ENCODE data around the gene SMURF1.
A peak's percentile ranks its signal among the peaks of the same experiment; 100 is the strongest.

SMURF1 gene

DNA sequence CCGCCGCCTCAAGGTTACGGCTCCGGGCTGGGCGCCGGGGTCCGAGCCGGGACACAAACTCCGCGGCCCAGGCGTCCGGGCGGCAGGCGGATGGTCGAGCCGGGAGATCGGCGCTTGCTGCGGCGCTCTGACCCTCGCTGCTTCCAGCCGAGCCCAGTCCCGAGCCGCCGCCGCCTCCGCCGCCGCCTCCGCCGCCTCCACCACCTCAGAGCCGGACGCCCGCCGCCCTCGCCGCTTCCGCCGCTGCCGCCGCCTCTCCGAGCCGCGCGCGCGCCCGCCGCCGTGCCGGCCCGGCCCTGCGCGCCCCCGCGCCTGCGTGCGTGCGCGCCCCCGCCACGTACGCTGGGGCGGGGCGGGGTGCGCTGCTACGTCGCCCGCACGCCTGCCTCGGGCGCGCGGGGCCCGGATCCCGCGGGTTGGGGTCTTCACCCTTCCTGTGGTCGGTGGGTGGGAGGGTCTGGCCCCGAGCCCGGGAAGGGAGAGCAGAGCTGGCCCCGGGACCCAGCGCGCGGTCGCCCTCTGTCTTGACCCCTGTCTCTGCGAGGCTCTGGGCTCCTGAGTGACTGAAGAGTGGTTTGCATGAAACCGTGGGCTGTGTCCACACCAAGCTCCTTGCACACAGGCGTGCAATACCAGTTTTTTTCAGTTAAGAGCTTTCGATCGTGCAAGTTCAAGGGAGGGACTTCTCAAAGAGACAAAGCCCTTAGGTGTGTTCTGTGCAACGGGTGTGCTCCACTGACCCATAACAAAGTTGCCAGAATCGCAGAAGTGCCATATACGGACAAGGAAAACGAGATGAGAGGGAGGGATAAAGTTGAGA, at the start of gene SMURF1:
SMURF1 (minus strand) TSS at position 256 of the 820 bp plus-strand sequence. CDS start 328 bp downstream, outside the sequence.
- Histone ChIP-seq H3K4me3 (ENCODE audit: low read depth, low read length) (peak within 1 kb of the TSS; percentile 77), H3K27ac (peak within 1 kb of the TSS; percentile 83), H3K27me3 (replicated peaks) (no peaks in the 10 kb centered on the region), H3K36me3 (replicated peaks) (no peaks in the 10 kb centered on the region)
- TF ChIP-seq, protein P1, sequence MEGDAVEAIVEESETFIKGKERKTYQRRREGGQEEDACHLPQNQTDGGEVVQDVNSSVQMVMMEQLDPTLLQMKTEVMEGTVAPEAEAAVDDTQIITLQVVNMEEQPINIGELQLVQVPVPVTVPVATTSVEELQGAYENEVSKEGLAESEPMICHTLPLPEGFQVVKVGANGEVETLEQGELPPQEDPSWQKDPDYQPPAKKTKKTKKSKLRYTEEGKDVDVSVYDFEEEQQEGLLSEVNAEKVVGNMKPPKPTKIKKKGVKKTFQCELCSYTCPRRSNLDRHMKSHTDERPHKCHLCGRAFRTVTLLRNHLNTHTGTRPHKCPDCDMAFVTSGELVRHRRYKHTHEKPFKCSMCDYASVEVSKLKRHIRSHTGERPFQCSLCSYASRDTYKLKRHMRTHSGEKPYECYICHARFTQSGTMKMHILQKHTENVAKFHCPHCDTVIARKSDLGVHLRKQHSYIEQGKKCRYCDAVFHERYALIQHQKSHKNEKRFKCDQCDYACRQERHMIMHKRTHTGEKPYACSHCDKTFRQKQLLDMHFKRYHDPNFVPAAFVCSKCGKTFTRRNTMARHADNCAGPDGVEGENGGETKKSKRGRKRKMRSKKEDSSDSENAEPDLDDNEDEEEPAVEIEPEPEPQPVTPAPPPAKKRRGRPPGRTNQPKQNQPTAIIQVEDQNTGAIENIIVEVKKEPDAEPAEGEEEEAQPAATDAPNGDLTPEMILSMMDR (IDR thresholded peaks at IDR 0.05; ENCODE audit: low read depth, low read length, missing control alignments), result no peak
- in situ Hi-C loops (cut with HindIII; ENCODE audit: low pct_ligation_motif_present, low sequenced_read_pairs), result no loop called here
- DNase-seq, result no peak

DNA sequence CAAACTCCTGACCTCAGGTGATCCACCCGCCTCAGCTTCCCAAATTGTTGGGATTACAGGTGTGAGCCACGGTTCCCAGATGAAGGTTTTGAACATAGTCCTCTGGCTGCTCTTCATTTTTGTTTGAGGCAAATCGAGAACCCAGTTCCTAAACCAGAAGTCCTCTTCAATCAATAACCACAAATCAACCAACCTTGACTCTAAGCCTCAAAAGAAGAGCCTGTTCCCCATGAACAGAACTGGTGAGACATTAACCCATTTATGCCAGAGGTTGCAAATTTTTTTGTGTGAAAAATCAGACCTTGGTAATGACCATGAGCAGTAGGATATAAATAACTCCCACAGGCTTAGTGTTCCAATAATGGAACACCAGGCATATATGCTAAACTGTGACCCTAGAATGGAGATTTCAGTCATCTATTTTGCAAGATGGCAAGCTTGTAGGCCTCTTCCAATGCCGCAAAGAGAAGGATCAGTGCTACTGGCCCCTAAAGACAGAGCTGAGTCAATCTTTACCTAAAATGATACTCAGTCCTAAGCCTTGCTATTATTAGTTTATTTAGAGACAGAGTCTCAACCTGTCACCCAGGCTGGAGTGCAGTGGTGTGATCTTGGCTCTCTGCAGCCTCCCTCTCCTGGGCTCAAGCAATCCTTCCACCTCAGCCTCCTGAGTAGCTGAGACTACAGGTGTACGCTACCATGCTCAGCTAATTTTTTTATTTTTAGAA, 48.1 kb upstream of the SMURF1 start:
- Histone ChIP-seq H3K36me3 (replicated peaks) (no peaks in the 10 kb centered on the region), H3K27ac (no peak overlapping the region), H3K4me3 (ENCODE audit: low read depth, low read length) (no peak overlapping the region), H3K27me3 (replicated peaks) (no peaks in the 10 kb centered on the region)
- TF ChIP-seq, protein P1 (IDR thresholded peaks at IDR 0.05; ENCODE audit: low read depth, low read length, missing control alignments), result no peak
- no peak for DNase-seq
- in situ Hi-C loops (cut with HindIII; ENCODE audit: low pct_ligation_motif_present, low sequenced_read_pairs), result no loop called here

DNA sequence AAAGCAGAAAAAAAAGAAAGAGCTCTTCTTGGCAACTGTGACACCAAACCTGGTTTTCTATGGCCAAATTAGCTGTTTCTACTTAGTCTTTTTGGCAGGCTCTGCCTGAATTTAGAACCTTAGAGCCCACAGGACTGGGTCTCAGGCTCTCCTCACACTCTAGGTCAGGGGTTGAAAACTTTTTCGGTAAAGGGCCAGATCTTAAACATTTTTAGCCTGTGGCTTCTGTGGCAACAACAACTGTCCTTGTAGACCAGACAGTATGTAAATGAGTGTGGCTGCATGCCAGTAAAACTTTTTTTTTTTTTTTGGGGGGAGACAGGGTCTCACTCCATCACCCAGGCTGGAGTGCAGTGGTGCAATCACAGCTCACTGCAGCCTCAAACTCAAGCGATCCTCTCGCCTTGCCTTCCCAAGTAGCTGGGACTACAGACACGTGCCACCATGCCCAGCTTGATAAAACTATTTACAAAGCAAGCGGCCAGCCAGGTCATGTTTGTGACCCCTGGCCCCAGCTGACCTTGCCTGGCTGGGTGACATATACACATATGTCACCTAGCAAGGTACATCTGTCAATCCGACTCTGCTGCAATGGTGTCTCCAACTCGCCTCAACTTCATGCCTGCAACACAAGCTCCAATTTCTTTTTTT, 46.6 kb upstream of the SMURF1 start:
- no peaks in the 10 kb centered on the region for H3K27me3 ChIP-seq (replicated peaks)
- no peak overlapping the region for H3K4me3 ChIP-seq (ENCODE audit: low read depth, low read length)
- no peaks in the 10 kb centered on the region for H3K36me3 ChIP-seq (replicated peaks)
- TF ChIP-seq, protein P1 (IDR thresholded peaks at IDR 0.05; ENCODE audit: low read depth, low read length, missing control alignments), result no peak
- in situ Hi-C loops (cut with HindIII; ENCODE audit: low pct_ligation_motif_present, low sequenced_read_pairs), result no loop called here
- H3K27ac ChIP-seq, result no peak overlapping the region
- DNase-seq, result no peak

DNA sequence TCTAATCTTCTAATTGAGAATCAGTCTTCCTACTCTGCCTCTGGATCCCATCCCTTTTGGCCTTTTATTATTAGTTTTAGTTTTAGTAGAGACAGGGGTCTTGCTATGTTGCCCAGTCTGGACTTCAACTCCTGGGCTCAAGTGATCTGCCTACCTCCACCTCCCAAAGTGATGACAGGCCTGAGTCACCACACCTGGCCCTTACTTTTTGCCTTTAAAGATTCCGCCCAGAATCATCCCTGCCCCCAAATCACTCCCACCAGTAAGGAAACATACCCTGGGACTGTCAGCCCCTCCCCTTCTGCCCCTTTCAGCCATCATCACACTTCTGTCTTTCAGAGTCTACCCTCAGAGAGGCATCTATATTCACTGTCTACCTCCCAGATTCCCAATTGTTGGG, 45.3 kb upstream of the SMURF1 start:
- Histone ChIP-seq H3K27ac (no peak overlapping the region), H3K36me3 (replicated peaks) (no peaks in the 10 kb centered on the region), H3K27me3 (replicated peaks) (no peaks in the 10 kb centered on the region), H3K4me3 (ENCODE audit: low read depth, low read length) (no peak overlapping the region)
- in situ Hi-C loops (cut with HindIII; ENCODE audit: low pct_ligation_motif_present, low sequenced_read_pairs), result no loop called here
- TF ChIP-seq, protein P1 (IDR thresholded peaks at IDR 0.05; ENCODE audit: low read depth, low read length, missing control alignments), result no peak
- no peak for DNase-seq

DNA sequence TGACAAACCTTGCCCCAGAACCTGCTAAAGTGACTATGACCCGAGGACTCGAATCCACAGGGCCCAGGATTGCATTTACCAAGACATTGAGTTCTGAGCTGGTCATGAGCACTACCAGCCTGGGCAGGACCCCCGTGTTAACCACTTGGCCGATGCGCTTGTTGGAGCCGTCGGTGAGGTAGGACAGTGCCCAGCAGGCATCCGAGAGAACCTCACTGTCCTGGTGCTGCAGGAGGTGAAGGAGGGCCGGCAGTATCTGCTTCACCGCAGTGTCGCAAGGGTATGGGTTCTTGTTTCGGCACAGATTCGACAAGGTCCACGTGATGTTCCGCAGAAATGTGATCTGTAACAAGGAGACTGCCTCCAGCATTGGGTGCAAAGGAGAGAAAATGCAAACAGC, 44.3 kb upstream of the SMURF1 start:
- H3K27me3 ChIP-seq (replicated peaks), result no peaks in the 10 kb centered on the region
- no peak overlapping the region for H3K27ac ChIP-seq
- TF ChIP-seq, protein P1 (IDR thresholded peaks at IDR 0.05; ENCODE audit: low read depth, low read length, missing control alignments), result no peak
- no peak for DNase-seq
- H3K4me3 ChIP-seq (ENCODE audit: low read depth, low read length), result no peak overlapping the region
- no peaks in the 10 kb centered on the region for H3K36me3 ChIP-seq (replicated peaks)
- in situ Hi-C loops (cut with HindIII; ENCODE audit: low pct_ligation_motif_present, low sequenced_read_pairs), result no loop called here

Data from brain microvascular endothelial cell (primary cell).